ENCODE data around the gene ERCC8. TPM values are rescaled to one million over a fixed set of nuclear protein-coding genes. Genes with fewer than 3 reads are reported as not detected.

Gene ERCC8
- total RNA-seq, 2 donors from 2014 or later = 6.0 to 9.2 TPM

- Histone ChIP-seq H3K36me3 (peaks cover 7% of the 10 kb centered on the region), H3K27me3 (no peaks in the 10 kb centered on the region), H3K9me3 (no peaks in the 10 kb centered on the region), H3K27ac (no peak overlapping the region), H3K4me1 (no peaks in the 10 kb centered on the region), H3K4me3 (no peak overlapping the region)
- TF ChIP-seq CTCF (IDR thresholded peaks at IDR 0.05) = no peak
- DNase-seq (ENCODE audit: low spot score) = no peak
Measured at GRCh38 chr5:60896991-60897390, 47.9 kb downstream of the ERCC8 start.

GRCh38 chr5:60893521-60893920 lies 51.3 kb downstream of the ERCC8 start:
- peaks cover 12% of the 10 kb centered on the region for H3K36me3 ChIP-seq
- no peak overlapping the region for H3K4me3 ChIP-seq
- DNase-seq (ENCODE audit: low spot score) = no peak
- no peaks in the 10 kb centered on the region for H3K9me3 ChIP-seq
- H3K27ac ChIP-seq = no peak overlapping the region
- no peaks in the 10 kb centered on the region for H3K27me3 ChIP-seq
- TF ChIP-seq CTCF (IDR thresholded peaks at IDR 0.05) = no peak
- H3K4me1 ChIP-seq = no peaks in the 10 kb centered on the region

GRCh38 chr5:60891667-60892066 lies 53.2 kb downstream of the ERCC8 start:
- Histone ChIP-seq H3K27me3 (no peaks in the 10 kb centered on the region), H3K4me3 (no peak overlapping the region), H3K9me3 (no peaks in the 10 kb centered on the region), H3K27ac (no peak overlapping the region), H3K36me3 (peaks cover 12% of the 10 kb centered on the region), H3K4me1 (no peaks in the 10 kb centered on the region)
- no peak for DNase-seq (ENCODE audit: low spot score)
- no peak for TF ChIP-seq CTCF (IDR thresholded peaks at IDR 0.05)

- no peak overlapping the region for H3K27ac ChIP-seq
- H3K4me3 ChIP-seq = no peak overlapping the region
- no peaks in the 10 kb centered on the region for H3K4me1 ChIP-seq
- H3K36me3 ChIP-seq = peaks cover 5% of the 10 kb centered on the region
- H3K9me3 ChIP-seq = no peaks in the 10 kb centered on the region
- H3K27me3 ChIP-seq = no peaks in the 10 kb centered on the region
- DNase-seq (ENCODE audit: low spot score) = no peak
- no peak for TF ChIP-seq CTCF (IDR thresholded peaks at IDR 0.05)
Measured at GRCh38 chr5:60888359-60889061, 56.4 kb downstream of the ERCC8 start.

GRCh38 chr5:60887746-60888145 lies 57.1 kb downstream of the ERCC8 start:
- no peaks in the 10 kb centered on the region for H3K27me3 ChIP-seq
- H3K27ac ChIP-seq = no peak overlapping the region
- no peak for DNase-seq (ENCODE audit: low spot score)
- H3K4me3 ChIP-seq = no peak overlapping the region
- no peaks in the 10 kb centered on the region for H3K9me3 ChIP-seq
- H3K36me3 ChIP-seq = peaks cover 5% of the 10 kb centered on the region
- TF ChIP-seq CTCF (IDR thresholded peaks at IDR 0.05) = no peak
- H3K4me1 ChIP-seq = no peaks in the 10 kb centered on the region

GRCh38 chr5:60887096-60887495 lies 57.8 kb downstream of the ERCC8 start:
- Histone ChIP-seq H3K36me3 (peaks cover 5% of the 10 kb centered on the region), H3K4me3 (no peak overlapping the region), H3K4me1 (no peaks in the 10 kb centered on the region), H3K9me3 (no peaks in the 10 kb centered on the region), H3K27ac (no peak overlapping the region), H3K27me3 (no peaks in the 10 kb centered on the region)
- no peak for DNase-seq (ENCODE audit: low spot score)
- TF ChIP-seq CTCF (IDR thresholded peaks at IDR 0.05) = no peak

Measured in right atrium auricular region (tissue), 2 donors.